Caki2 (cell line): Measurements from ENCODE around the gene CALML6. TPM values are rescaled to one million over a fixed set of nuclear protein-coding genes. Genes with fewer than 3 reads are reported as not detected.

ENCODE experiments used
- DNase-seq: peaks from one replicate; pipeline ENCODE4 v3.0.0-alpha.2; 2015; ENCODE audit warnings: low read depth
- in situ Hi-C: cut with HindIII; loops from 2 replicates; pipeline ENCODE4 v1.10.0; 2016; ENCODE audit warnings: low sequenced_read_pairs, low pct_unique_long_range_greater_than_20kb, mixed read lengths
- total RNA-seq: library from RNA; depleted of rRNA; stranded (reverse); fragments of >200 nt; shearing (Covaris generic); gene quantifications from 2 replicates; pipeline ENCODE4 v1.2.3, GENCODE V29; 2014; ENCODE audit warnings: low replicate concordance

CALML6 gene
- total RNA-seq, 1 experiment from 2014 or later, result not detected

- in situ Hi-C loops, result no loop called here
- no peak for DNase-seq
Observed at GRCh38 chr1:1937061-1937460, 22.0 kb downstream of the CALML6 start.

GRCh38 chr1:1937549-1938275, 22.7 kb downstream of the CALML6 start:
- in situ Hi-C loops, result no loop called here

GRCh38 chr1:1938276-1938573, 23.2 kb downstream of the CALML6 start:
- DNase-seq, result no peak
- in situ Hi-C loops, result no loop called here

More at GRCh38 chr1:1937549-1938275, 22.7 kb downstream of the CALML6 start:
- no peak for DNase-seq

- in situ Hi-C loops, result no loop called here
- DNase-seq, result no peak
Observed at GRCh38 chr1:1938613-1939295, 23.7 kb downstream of the CALML6 start.

- in situ Hi-C loops, result no loop called here
- no peak for DNase-seq
Observed at GRCh38 chr1:1939296-1940122, 24.4 kb downstream of the CALML6 start.

GRCh38 chr1:1940123-1940425, 25.0 kb downstream of the CALML6 start:
- DNase-seq, result no peak
- in situ Hi-C loops, result no loop called here

- DNase-seq, result no peak
- in situ Hi-C loops, result no loop called here
Observed at GRCh38 chr1:1941211-1941841, 26.3 kb downstream of the CALML6 start.

- DNase-seq, result no peak
- in situ Hi-C loops, result no loop called here
Observed at GRCh38 chr1:1941868-1942752, 27.1 kb downstream of the CALML6 start.

- in situ Hi-C loops, result no loop called here
- no peak for DNase-seq
Observed at GRCh38 chr1:1942753-1943656, 27.9 kb downstream of the CALML6 start.

GRCh38 chr1:1943834-1944570, 28.9 kb downstream of the CALML6 start:
- peak; percentile 42 for DNase-seq
- in situ Hi-C loops, result no loop called here

GRCh38 chr1:1945782-1946393, 30.8 kb downstream of the CALML6 start:
- in situ Hi-C loops, result no loop called here
- no peak for DNase-seq

- DNase-seq, result no peak
- in situ Hi-C loops, result no loop called here
Observed at GRCh38 chr1:1946540-1946939, 31.5 kb downstream of the CALML6 start.

GRCh38 chr1:1947493-1947892, 32.4 kb downstream of the CALML6 start:
- in situ Hi-C loops, result no loop called here
- DNase-seq, result no peak

GRCh38 chr1:1948783-1949182, 33.7 kb downstream of the CALML6 start:
- in situ Hi-C loops, result no loop called here
- DNase-seq, result no peak

- in situ Hi-C loops, result no loop called here
- no peak for DNase-seq
Observed at GRCh38 chr1:1950940-1951339, 35.9 kb downstream of the CALML6 start.

- DNase-seq, result no peak
- in situ Hi-C loops, result no loop called here
Observed at GRCh38 chr1:1954015-1954414, 39.0 kb downstream of the CALML6 start.
